Erythroblast (primary cell): ENCODE measurements around the gene MUC2.

Experiments used
- GATA1 ChIP-seq: IDR thresholded peaks from 2 replicates; pipeline ENCODE4 v1.6.1; 2011; ENCODE audit warnings: low read depth, mild to moderate bottlenecking, control low read depth, low read length, moderate library complexity
- POLR2A ChIP-seq: IDR thresholded peaks from 2 replicates; pipeline ENCODE4 v1.6.1; 2011; ENCODE audit warnings: mild to moderate bottlenecking, low read length

- TF ChIP-seq POLR2A (no peak), GATA1 (no peak)
These were observed 10.1 kb downstream of the MUC2 start for GRCh38 chr11:1084561-1085439.
